Endothelial cell of umbilical vein (primary cell): Measurements from ENCODE around the gene ZNF263. TPM values are rescaled to one million over a fixed set of nuclear protein-coding genes. Genes with fewer than 3 reads are reported as not detected.

Experiments
- BruUV-seq: library from RNA; stranded (reverse); fragments of 400-500 nt; replicated peaks from 2 replicates; lab custom pipeline; 2021; lab: Mats Ljungman, UMichigan
- CTCF ChIA-PET: fragments of 300-600, 350-600 bp; sonication (Branson Sonifier 250); formaldehyde crosslinking; loops from one replicate; lab custom pipeline; 2021; ENCODE audit warnings: antibody characterized with exemption, inconsistent platforms; lab: Charles Lee
- POLR2A ChIA-PET: fragments of 300-600, 350-600 bp; sonication (Branson Sonifier 250); formaldehyde crosslinking; loops from one replicate; lab custom pipeline; 2021; ENCODE audit warnings: antibody characterized with exemption, inconsistent platforms; lab: Charles Lee
- DNase-seq: peaks from one replicate; pipeline ENCODE4 v3.0.0-alpha.2; 2011; ENCODE audit warnings: low read depth, low spot score
- FAIRE-seq: peaks from 2 replicates; lab custom pipeline; 2011; peaks lifted over from hg19 to GRCh38; lab: Jason Lieb, UNC
- H2AFZ ChIP-seq: 2 replicates; pipeline ENCODE4 v1.6.0; 2012; ENCODE audit warnings: low read depth, low read length, control low read depth, inconsistent platforms
- H3K27ac ChIP-seq: 2 replicates; pipeline ENCODE4 v1.5.1; 2011; ENCODE audit warnings: low read depth, mild to moderate bottlenecking, control low read depth, low read length, moderate library complexity; ENCODE audit not compliant: insufficient read depth
- H3K27me3 ChIP-seq, 2 experiments: 2 replicates each; pipeline versions ENCODE4 v1.6.0 to v1.6.1; 2011; ENCODE audit warnings: low read length in 2 of 2, mixed read lengths in 1 of 2; ENCODE audit not compliant: control insufficient read depth in 2 of 2, insufficient read depth in 2 of 2
- H3K36me3 ChIP-seq, 2 experiments: 2 replicates in 1 of 2; 3 replicates in 1 of 2; pipeline ENCODE4 v1.5.1; 2011; ENCODE audit warnings: low read length in 2 of 2, mild to moderate bottlenecking in 1 of 2, moderate library complexity in 1 of 2; ENCODE audit not compliant: control insufficient read depth in 2 of 2, insufficient read depth in 2 of 2; ENCODE audit errors: extremely low read depth in 1 of 2
- H3K4me1 ChIP-seq: 3 replicates; pipeline ENCODE4 v1.5.1; 2011; ENCODE audit warnings: mild to moderate bottlenecking, low read length; ENCODE audit not compliant: control insufficient read depth, insufficient read depth; ENCODE audit errors: extremely low read depth
- H3K4me2 ChIP-seq: 2 replicates; pipeline ENCODE4 v1.6.1; 2011; ENCODE audit warnings: low read length, control low read depth, mixed read lengths; ENCODE audit not compliant: insufficient read depth
- H3K4me3 ChIP-seq, 3 experiments: fragments of 200-600 bp in 1 of 3; sonication (generic), shearing (Covaris generic) in 1 of 3; replicated peaks in 1 of 3; 2 replicates each; pipeline ENCODE4 v1.5.1; 2011 to 2016; ENCODE audit warnings: control low read depth in 3 of 3, low read length in 3 of 3, mild to moderate bottlenecking in 2 of 3, inconsistent platforms in 1 of 3, low read depth in 1 of 3, moderate library complexity in 1 of 3; ENCODE audit not compliant: insufficient read depth in 1 of 3
- H3K79me2 ChIP-seq: 2 replicates; pipeline ENCODE4 v1.6.0; 2012; ENCODE audit warnings: low read length, inconsistent platforms; ENCODE audit not compliant: control insufficient read depth, insufficient read depth
- H3K9ac ChIP-seq: replicated peaks from 2 replicates; pipeline ENCODE3; 2011; ENCODE audit warnings: low read length, control low read depth; ENCODE audit not compliant: insufficient read depth; ENCODE audit errors: extremely low read depth
- H3K9me1 ChIP-seq: replicated peaks from 3 replicates; pipeline ENCODE4 v1.6.0; 2011; ENCODE audit warnings: mild to moderate bottlenecking, low read length; ENCODE audit not compliant: control insufficient read depth, insufficient read depth; ENCODE audit errors: extremely low read depth
- H3K9me3 ChIP-seq: replicated peaks from 2 replicates; pipeline ENCODE4 v1.5.1; 2012; ENCODE audit warnings: low read length, inconsistent platforms; ENCODE audit not compliant: control insufficient read depth, insufficient read depth
- H4K20me1 ChIP-seq: replicated peaks from 2 replicates; pipeline ENCODE3; 2011; ENCODE audit warnings: mild to moderate bottlenecking, low read length; ENCODE audit not compliant: control insufficient read depth, insufficient read depth; ENCODE audit errors: extremely low read depth
- CTCF ChIP-seq, 2 donors: IDR thresholded peaks; 1 replicate in 1 of 2; 2 replicates in 1 of 2; pipeline ENCODE4 v1.5.1; 2011; ENCODE audit warnings: low read length in 2 of 2, mild to moderate bottlenecking in 2 of 2, moderate library complexity in 2 of 2, control low read depth in 1 of 2, inconsistent platforms in 1 of 2, low read depth in 1 of 2; ENCODE audit not compliant: insufficient read depth in 1 of 2; ENCODE audit errors: extremely low read depth in 1 of 2
- EZH2 ChIP-seq: IDR thresholded peaks from 2 replicates; pipeline ENCODE4 v1.6.1; 2012; ENCODE audit warnings: borderline replicate concordance, low read depth, mild to moderate bottlenecking, moderate library complexity, low read length, inconsistent platforms; ENCODE audit not compliant: severe bottlenecking
- FOS ChIP-seq: IDR thresholded peaks from 2 replicates; pipeline ENCODE4 v1.6.1; 2011; ENCODE audit warnings: mild to moderate bottlenecking, low read length, moderate library complexity, borderline replicate concordance; ENCODE audit not compliant: insufficient read depth
- GATA2 ChIP-seq: IDR thresholded peaks from 2 replicates; pipeline ENCODE4 v1.7.0; 2011; ENCODE audit warnings: low read depth, mild to moderate bottlenecking, moderate library complexity, mixed read lengths, low read length; ENCODE audit not compliant: insufficient read length, insufficient read depth
- MYC ChIP-seq: IDR thresholded peaks from one replicate; pipeline ENCODE4 v1.6.1; 2011; ENCODE audit warnings: mild to moderate bottlenecking, low read depth, low read length
- POLR2A ChIP-seq: IDR thresholded peaks from 2 replicates; pipeline ENCODE4 v1.6.1; 2012; ENCODE audit warnings: low read depth, mild to moderate bottlenecking, control low read depth, low read length
- POLR2AphosphoS5 ChIP-seq: IDR thresholded peaks from 2 replicates; pipeline ENCODE4 v1.6.1; 2012; ENCODE audit warnings: low read depth, mild to moderate bottlenecking, control low read depth, low read length, moderate library complexity; ENCODE audit not compliant: insufficient read depth
- dilution Hi-C: fragments of 300-500 bp; cut with MboI; formaldehyde crosslinking; loops from one replicate; pipeline ENCODE4 v1.15.0; 2019; ENCODE audit warnings: low sequenced_read_pairs; ENCODE audit not compliant: extremely low pct_ligation_motif_present
- intact Hi-C: fragments of 100-400 bp; cut with micrococcal nuclease; formaldehyde crosslinking; loops from one replicate; pipeline ENCODE4 v1.10.0; 2022
- polyA plus RNA-seq, 4 experiments: library from polyadenylated mRNA; depleted of rRNA in 3 of 4; stranded (reverse) in 3 of 4; unstranded in 1 of 4; fragments of >200 nt; gene quantifications; 2 replicates each; pipeline versions ENCODE4 v1.2.1 to v1.2.3, GENCODE V29; 2011 to 2012; ENCODE audit warnings: missing spikeins in 1 of 4
- total RNA-seq: library from RNA; stranded (reverse); gene quantifications from 2 replicates; pipeline ENCODE4 v1.2.3, GENCODE V29; 2021

Gene ZNF263
- total and polyA plus RNA-seq, 2 donors (not counting 3 experiments of a cell fraction or from before 2014, with no cell fraction given): 10.9 to 20.8 TPM

DNA sequence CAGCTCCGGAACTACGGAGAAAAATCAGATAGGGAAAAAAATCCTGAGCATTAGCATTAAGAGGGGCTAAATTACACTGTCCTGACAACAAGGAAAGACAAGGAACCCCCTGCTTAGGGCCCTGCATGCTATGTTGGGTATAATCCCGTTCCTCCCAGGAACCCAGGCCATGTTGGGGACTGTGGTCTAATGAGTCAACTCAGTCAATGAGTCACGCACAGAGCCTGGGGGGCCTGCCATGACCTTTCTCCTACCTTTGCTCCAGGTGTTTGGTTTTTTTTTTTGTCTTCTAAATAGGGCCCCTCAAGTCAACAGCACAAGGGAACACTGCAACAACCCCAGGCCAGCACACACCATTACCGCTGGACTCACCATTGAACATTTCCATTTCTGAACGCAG, 39.4 kb upstream of the ZNF263 start:
- ChIA-PET CTCF (no interaction called here), POLR2A (no interaction called here)
- dilution Hi-C loops: no loop called here
- DNase-seq (no peak), FAIRE-seq (no peak)
- no peaks in the 10 kb centered on the region for H3K79me2 ChIP-seq
- no peak overlapping the region for H3K9ac ChIP-seq
- H4K20me1 ChIP-seq: no peaks in the 10 kb centered on the region
- H2AFZ ChIP-seq: no peak overlapping the region
- H3K27ac ChIP-seq: no peak overlapping the region
- no TSS peak for BruUV-seq
- H3K4me3 ChIP-seq: no peak overlapping the region
- H3K36me3 ChIP-seq: no peaks in the 10 kb centered on the region
- H3K9me3 ChIP-seq: no peaks in the 10 kb centered on the region
- no peaks in the 10 kb centered on the region for H3K9me1 ChIP-seq
- peaks cover 0 to 4% of the 10 kb centered on the region in 2 experiments for H3K27me3 ChIP-seq
- intact Hi-C loops: no loop called here
- no peaks in the 10 kb centered on the region for H3K4me1 ChIP-seq
- no peak for TF ChIP-seq FOS
- no peak for TF ChIP-seq POLR2AphosphoS5
- no peak for TF ChIP-seq CTCF (IDR thresholded peaks at IDR 0.05; ENCODE audit: extremely low read depth in 1 of 2, insufficient read depth in 1 of 2, low read depth in 1 of 2, low read length in 2 of 2)
- no peak for TF ChIP-seq MYC
- no peak for TF ChIP-seq POLR2A
- TF ChIP-seq GATA2: no peak
- no peak for TF ChIP-seq EZH2
- H3K4me2 ChIP-seq: no peak overlapping the region
